Colonic mucosa (tissue), 4 donors: Measurements from ENCODE around the gene MCC. TPM values are rescaled to one million over a fixed set of nuclear protein-coding genes. Genes with fewer than 3 reads are reported as not detected.
A peak's percentile ranks its signal among the peaks of the same experiment; 100 is the strongest.

ENCODE experiments used
- DNase-seq: peaks from one replicate; pipeline ENCODE4 v3.0.0-alpha.2; 2020
- H3K27ac ChIP-seq: fragments of 200-600 bp; one replicate; pipeline ENCODE4 v1.8.0; 2021
- H3K27me3 ChIP-seq: fragments of 200-600 bp; one replicate; pipeline ENCODE4 v1.8.0; 2021
- H3K36me3 ChIP-seq: fragments of 200-600 bp; one replicate; pipeline ENCODE4 v1.8.0; 2021
- H3K4me1 ChIP-seq: fragments of 200-600 bp; one replicate; pipeline ENCODE4 v1.8.0; 2021; ENCODE audit warnings: mild to moderate bottlenecking
- H3K4me3 ChIP-seq: fragments of 200-600 bp; one replicate; pipeline ENCODE4 v1.8.0; 2021
- H3K9ac ChIP-seq, 2 donors: one replicate each; pipeline ENCODE4 v1.7.0; 2013; ENCODE audit warnings: control low read depth in 2 of 2, low read depth in 2 of 2, low read length in 2 of 2
- H3K9me3 ChIP-seq: fragments of 200-600 bp; one replicate; pipeline ENCODE4 v1.8.0; 2021
- CTCF ChIP-seq: fragments of 200-600 bp; IDR thresholded peaks from one replicate; pipeline ENCODE4 v1.8.0; 2022; ENCODE audit warnings: antibody characterized with exemption, mild to moderate bottlenecking
- intact Hi-C: fragments of 100-400 bp; cut with DNase I; formaldehyde crosslinking; loops from one replicate; pipeline ENCODE4 v1.14.1; 2022
- total RNA-seq, 2 donors: library from RNA; stranded (reverse); fragmentation: NEBNext Ultra II Directional in 1 of 2; extraction: Animal tissue kit (Norgen Biotek cat#: 25700) in 1 of 2; gene quantifications; one replicate each; pipeline ENCODE4 v1.2.1, GENCODE V29; 2021
- donor health status: healthy.
- donor health status: DM: no; HTN: no; CAD: no.
- donor health status: DM: no; HTN: no; CAD: no.

The MCC gene
- total RNA-seq, 2 donors from 2014 or later, result 1.9 to 3.1 TPM

DNA sequence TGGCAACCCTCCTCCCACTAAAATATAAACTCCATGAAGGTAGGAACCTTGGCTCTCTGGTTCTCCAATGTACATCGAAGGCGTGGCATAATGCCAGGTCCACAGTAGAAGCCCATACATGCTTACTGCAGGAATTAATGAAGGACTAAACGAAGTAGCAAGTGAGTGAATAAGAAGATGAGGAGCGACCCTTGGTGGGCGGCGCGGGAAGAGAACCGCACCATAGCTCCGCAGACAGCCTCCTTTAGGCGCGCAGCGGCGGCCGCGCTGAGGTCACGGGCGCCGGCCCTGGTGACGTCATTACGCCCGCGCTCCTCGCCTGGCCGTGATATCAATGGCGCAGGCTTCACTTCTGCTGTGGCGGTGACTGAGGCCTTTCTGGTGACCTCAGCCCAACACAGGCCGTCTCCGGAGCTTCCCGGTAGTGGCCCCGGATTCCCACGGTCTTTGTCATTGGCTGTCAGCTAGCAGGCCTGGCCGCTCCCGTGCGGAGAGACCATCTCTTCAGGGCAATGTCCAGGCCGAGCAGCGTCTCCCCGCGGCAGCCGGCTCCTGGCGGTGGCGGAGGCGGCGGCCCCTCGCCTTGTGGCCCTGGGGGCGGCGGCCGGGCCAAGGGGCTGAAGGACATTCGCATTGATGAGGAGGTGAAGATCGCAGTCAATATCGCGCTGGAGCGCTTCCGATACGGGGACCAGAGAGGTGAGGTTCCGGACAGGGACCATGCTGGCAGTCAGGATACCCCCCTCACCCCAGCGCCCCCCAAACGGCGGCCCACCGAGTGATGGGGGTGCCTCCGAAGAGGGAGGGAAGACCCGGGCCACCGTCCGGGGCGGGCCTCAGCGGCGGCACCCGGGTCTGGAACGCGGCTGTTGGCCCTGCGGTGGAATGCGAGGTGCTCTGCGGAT lies 25.4 kb upstream of the MCC start, which contains the start of gene YTHDC2:
Gene YTHDC2 (plus strand): TSS at position 311 of the 905 bp plus-strand sequence. CDS start 202 bp downstream, at position 513.
- no peaks in the 10 kb centered on the region for H3K36me3 ChIP-seq
- H3K4me1 ChIP-seq, result no peaks in the 10 kb centered on the region
- H3K9me3 ChIP-seq, result no peaks in the 10 kb centered on the region
- peak within 1 kb of the TSS; percentile 75 to 99 for H3K9ac ChIP-seq
- no peaks in the 10 kb centered on the region for H3K27me3 ChIP-seq
- peak; percentile 83 for DNase-seq
- intact Hi-C loops, result loop anchor here (5.0 to 10.0 kb wide), 2 partner anchors 131 to 519 kb away; no protein-coding TSS in a partner anchor
- peak within 1 kb of the TSS; percentile 96 for H3K4me3 ChIP-seq
- peak within 1 kb of the TSS; percentile 82 for H3K27ac ChIP-seq
- no peak for TF ChIP-seq CTCF

- Histone ChIP-seq H3K9ac (no peak overlapping the region), H3K27me3 (no peaks in the 10 kb centered on the region), H3K27ac (no peak overlapping the region), H3K4me3 (no peak overlapping the region), H3K36me3 (no peaks in the 10 kb centered on the region), H3K4me1 (no peaks in the 10 kb centered on the region), H3K9me3 (no peaks in the 10 kb centered on the region)
- intact Hi-C loops, result loop anchor here (5.0 to 10.0 kb wide), 2 partner anchors 130 to 518 kb away; no protein-coding TSS in a partner anchor
- no peak for DNase-seq
- no peak for TF ChIP-seq CTCF
Observed at GRCh38 chr5:113512341-113512740, 24.1 kb upstream of the MCC start.

DNA sequence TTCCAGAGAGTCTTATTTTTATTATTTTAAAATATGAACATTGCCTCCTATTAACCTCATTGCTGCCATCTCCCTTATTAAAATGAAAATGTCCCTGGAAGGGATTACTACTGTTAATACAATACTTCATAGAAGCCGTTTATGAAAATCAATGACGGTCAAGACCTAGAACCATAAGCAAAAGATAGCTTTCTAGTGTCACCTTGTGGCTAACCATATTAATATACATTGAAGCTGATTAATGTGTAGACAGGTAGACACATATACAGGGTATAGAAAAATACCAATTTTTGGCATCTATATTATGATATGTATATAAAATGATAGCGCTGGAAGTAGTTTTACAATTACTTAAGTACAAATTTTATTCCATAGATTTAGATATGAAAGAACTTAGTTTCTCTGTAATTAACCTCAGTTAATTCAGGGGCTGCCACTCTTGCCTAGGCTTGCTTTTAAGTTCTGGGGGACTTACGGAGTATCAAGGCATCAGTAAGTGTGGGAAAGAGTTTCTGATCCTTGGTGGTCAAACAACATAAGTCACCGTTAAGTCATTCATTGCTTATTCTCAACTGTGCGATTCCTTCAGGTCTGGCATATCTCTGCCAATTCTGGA lies 22.7 kb upstream of the MCC start:
- Histone ChIP-seq H3K27ac (no peak overlapping the region), H3K4me3 (no peak overlapping the region), H3K9me3 (no peaks in the 10 kb centered on the region), H3K27me3 (no peaks in the 10 kb centered on the region), H3K36me3 (no peaks in the 10 kb centered on the region), H3K9ac (no peak overlapping the region), H3K4me1 (no peaks in the 10 kb centered on the region)
- TF ChIP-seq CTCF, result peak; percentile 28
- no peak for DNase-seq
- intact Hi-C loops, result loop anchor here (5.0 to 10.0 kb wide), 2 partner anchors 129 to 516 kb away; no protein-coding TSS in a partner anchor

- Histone ChIP-seq H3K4me3 (no peak overlapping the region), H3K27ac (no peak overlapping the region), H3K9ac (no peak overlapping the region), H3K9me3 (no peaks in the 10 kb centered on the region), H3K4me1 (no peaks in the 10 kb centered on the region), H3K27me3 (no peaks in the 10 kb centered on the region), H3K36me3 (no peaks in the 10 kb centered on the region)
- DNase-seq, result no peak
- TF ChIP-seq CTCF, result no peak
- intact Hi-C loops, result no loop called here
Observed at GRCh38 chr5:113508756-113509155, 20.5 kb upstream of the MCC start.

DNA sequence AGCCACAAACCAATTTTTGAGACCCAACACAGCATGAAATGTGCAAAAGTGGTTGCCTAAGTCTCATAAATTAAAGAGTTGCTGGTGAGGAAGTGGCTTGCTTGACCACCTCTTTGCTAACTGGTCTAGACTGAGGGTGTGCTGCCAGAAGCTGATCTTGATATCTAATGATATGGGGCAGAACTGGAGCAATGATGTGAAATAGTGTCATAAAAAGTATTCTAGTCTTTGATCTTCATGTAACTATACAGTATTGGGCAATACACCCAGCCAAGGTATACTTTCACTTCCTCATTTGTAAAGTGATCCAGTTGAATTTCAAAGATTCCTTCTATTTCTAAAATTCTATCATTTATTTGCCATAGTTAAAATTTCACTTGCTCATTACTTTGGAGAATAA lies 19.3 kb upstream of the MCC start:
- TF ChIP-seq CTCF, result no peak
- Histone ChIP-seq H3K27ac (no peak overlapping the region), H3K36me3 (no peaks in the 10 kb centered on the region), H3K9ac (no peak overlapping the region), H3K27me3 (no peaks in the 10 kb centered on the region), H3K4me3 (no peak overlapping the region), H3K4me1 (no peaks in the 10 kb centered on the region), H3K9me3 (no peaks in the 10 kb centered on the region)
- intact Hi-C loops, result no loop called here
- no peak for DNase-seq
